Fibroblast of skin of left quadriceps (primary cell): ENCODE measurements around the gene FAM20B.

ENCODE experiments used
- DNase-seq, 2 experiments: peaks; one replicate each; pipeline ENCODE4 v3.0.0-alpha.2; 2013; ENCODE audit warnings: low read depth in 2 of 2

FAM20B gene

DNA sequence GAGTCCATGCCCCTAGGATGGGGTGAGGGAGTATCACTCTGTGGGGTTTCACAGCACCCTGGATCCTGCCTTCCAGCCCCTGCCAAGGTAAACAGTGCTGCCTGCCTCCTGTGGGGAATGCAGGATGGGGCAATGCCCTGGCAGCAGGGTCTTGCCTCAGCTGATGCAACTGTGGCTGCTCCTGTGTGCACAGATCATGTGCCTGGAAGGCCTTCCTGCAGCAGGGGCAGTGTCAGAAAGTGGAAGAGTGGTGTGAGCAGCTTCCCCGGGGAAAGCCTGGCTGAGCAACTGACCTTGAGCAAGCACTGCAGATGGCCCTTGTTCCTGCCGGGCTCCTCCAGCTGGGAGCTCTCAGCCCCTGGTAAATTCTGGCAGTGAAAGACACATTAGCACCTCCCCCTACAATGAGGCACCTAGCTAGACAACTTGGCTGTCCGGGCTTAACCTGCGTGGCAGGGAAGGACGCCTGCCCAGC lies 66.0 kb downstream of the FAM20B start:
- DNase-seq, result no peak

DNA sequence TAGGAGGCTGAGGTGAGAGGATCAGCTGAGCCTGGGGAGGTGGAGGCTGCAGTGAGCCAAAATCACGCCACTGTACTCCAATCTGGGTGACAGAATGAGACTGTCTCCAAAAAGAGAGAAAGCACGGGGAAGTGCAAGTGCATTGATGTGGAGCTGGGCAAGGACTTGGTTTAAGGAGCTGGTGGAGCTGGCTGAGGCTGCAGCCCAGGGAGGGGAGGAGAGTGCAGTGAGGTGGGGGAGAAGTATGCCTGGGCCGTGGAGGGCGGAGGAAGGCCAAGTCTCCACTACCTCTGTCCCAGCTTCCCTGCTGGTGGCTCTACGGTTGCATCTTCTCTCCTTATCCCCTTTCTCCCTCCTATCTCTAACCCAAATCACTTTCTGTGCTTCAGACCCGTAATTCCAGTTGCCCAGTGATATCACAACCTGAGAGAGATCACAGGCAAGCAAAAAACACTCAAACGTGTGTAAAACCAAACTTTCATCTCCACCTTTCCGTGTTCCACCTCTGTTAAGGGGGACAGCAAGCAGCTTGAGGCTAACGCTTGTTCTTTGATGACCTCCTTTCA lies 67.3 kb downstream of the FAM20B start:
- no peak for DNase-seq

DNA sequence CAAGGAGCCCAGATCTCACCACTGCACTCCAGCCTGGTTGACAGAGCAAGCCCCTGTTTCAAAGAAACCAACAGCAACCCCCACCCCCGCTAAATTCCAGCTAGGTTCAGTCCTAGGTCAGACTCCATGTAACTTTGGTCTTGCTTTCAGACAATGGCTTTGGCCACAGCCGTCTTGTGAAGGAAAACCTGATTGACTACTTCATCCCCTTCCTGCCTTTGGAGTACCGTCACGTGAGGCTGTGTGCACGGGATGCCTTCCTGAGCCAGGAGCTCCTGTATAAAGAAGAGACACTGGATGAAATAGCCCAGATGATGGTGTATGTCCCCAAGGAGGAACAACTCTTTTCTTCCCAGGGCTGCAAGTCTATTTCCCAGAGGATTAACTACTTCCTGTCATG lies 69.1 kb downstream of the FAM20B start:
- DNase-seq, result no peak

DNA sequence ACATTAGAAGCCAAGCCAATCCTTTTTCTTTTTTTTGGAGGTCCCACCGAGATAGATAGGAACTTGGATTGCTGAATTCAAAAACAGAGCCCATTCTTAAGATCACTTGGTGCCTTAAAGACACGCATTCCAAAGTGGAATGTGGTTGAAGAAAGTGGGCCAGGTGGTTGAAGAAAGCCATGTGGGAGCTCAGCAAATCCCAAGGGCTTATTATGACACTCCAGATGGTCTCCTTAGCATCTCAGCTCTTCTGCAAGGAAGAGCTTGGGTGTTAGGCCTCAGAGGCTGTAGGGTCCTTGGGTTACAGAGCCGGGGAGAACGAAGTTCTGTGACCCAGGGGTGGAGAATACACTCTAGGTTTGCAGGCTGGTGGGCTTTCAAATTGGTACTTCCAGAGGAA lies 69.7 kb downstream of the FAM20B start:
- DNase-seq, result no peak

DNA sequence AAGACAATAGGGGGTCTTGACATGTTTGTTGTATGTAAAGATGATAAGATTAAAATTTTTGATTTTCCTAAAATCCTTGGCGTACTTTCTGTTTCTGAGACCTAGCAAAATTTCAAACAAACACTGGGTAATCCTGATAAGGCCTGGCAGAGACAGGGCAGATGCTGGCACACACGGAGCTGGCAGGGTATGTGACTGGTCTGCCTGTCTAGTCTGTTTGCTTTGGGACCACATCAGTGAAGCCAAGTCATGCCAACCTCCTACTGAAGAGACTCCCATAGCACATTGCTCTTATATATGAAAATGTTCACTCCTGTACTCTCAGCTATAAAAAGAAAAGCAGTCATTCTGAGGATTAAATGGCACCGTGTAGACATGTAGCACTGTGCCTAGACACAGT lies 70.2 kb downstream of the FAM20B start:
- no peak for DNase-seq

DNA sequence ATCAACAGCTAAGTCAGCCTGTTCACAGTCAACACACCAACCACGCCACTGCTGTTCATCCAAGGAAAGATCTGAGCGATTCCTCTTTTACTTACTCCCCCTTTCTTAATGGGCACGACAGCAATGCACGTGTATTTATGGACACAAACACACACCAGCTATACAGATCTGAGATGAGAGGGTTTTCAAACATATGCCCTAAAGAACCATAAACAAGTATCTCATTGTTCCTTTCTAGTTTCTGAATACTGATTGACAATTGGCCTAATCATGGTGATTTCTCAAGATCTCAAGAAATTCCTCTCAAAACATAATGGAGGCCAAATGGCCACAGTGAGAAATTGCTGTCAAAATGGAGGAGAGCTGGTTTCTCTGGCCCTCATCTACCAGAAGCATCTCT lies 74.2 kb downstream of the FAM20B start:
- no peak for DNase-seq

DNA sequence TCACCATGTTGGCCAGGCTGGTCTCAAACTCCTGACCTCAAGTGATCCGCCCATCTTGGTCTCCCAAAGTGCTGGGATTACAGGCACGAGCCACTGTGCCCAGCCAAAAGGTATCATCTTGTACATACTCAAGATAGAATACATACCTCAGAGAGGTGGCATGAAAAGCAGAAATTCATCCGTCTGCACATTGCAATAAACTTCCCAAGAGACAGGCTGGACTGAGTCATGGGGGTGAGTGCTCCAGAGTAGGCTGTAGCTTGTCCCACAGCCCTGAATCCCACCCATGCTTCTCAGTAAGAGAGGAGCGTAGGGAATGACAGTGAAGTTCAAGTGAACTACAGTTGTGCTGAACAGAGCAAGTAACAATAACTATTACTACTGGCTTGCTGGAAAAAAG lies 75.9 kb downstream of the FAM20B start:
- DNase-seq, result no peak

DNA sequence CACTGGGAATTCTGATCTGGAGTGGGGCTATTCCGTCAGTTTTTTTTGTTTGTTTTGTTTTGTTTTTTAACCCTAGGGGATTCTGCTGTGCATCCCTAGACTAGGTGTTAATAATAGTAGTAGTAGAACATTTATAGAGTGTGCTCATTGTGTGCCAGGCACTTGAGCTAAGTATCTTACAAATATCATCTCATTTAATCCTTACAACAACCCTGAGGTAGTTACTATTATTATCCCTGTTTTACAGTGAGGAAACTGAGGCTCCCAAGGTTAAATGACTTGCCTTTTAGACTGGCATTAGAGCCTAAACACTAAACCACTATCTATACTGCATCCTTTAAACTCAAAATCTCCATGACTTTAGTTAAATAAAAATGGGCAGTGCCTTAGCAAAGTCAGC lies 78.3 kb downstream of the FAM20B start:
- DNase-seq, result no peak

DNA sequence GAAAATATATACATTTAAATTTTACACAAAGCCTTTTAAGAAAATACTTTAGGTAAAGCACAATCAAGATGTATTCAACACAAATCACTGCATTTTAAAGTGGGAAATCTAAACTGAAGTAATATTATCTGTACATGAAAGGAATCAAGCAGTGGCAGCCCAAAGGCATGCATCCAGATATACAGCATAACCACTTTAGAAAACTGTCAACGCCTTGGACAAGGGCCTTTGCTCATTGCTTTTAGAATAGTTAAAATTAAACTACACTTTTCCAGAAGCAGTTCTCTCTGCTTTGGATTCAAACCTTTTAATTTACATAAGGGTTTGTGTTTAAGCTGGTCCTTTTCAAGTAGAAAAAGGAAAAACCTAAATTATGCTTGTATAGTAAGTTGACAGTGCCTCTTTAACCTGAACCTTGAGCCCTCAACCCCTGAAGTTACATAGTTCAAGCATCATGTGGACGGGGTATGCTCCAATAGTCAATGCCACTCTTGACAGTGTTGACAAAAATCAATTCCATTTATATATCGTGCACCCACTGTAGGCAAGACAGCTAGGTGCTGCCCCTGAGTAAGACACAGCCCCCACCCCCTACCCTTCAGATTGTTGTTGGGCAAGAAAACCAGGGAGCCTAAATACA lies 79.0 kb downstream of the FAM20B start:
- no peak for DNase-seq

DNA sequence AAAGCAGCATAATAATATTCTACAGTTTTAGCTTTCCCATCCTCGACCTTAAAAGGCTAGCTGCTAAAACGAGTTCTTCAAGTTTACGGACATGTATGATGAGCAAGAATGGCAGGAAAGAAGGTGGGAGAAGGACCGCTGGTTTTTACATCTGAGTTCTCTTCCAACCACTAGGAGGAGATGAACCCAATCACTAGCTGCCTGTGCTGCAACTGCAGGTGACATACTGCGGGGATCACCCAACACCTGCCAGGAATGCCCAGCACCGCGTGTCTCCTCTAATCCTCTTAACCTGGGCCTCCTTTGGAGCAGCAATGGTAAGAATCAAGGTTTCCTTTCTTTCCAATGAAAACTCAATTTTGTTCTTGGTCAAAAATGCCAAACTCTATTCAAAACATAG lies 79.7 kb downstream of the FAM20B start:
- DNase-seq, result no peak

DNA sequence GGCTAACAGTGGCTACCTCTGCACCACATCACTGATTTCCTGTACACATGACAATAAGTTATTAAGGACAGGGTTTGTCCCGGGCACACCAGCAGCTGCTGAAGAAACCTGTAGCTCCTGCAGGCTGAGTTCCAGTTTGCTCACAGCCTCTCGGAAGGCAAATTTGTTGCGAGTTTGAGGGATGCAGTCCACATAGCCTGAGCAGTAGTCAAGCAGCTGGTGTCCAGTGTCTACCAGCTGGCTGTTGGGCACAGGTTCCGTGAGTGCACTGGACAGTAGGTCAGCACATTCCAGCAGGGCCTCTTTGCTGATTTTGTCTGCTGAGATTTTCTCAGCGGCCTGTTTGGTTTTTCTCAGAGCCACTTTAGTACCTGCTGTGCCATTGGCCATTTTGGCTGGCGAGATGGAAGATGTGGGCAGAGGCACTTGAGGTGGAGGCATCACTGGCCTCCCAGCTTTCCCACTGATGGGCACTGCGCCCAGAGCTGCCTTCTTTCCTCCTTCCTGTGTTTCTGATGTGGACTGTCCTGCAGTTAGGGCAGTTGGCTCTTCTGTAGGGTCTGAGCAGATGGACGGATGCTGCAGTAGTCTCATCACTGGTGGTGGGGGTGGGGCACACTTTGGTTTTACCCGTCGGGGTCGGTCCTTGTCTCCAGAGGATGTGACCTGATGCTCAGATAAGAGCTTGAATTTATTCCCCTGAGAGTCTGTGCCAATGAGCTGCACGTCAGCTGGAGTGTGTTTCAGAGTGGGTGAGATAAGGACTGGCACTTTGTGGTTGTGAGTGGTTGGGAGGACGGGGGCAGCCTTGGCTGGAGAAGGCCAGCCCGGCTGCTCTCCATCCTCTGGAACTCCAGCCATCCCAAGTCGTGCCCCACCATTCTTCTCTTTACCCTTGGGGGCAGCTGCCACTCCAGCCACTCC lies 82.3 kb downstream of the FAM20B start:
- no peak for DNase-seq

DNA sequence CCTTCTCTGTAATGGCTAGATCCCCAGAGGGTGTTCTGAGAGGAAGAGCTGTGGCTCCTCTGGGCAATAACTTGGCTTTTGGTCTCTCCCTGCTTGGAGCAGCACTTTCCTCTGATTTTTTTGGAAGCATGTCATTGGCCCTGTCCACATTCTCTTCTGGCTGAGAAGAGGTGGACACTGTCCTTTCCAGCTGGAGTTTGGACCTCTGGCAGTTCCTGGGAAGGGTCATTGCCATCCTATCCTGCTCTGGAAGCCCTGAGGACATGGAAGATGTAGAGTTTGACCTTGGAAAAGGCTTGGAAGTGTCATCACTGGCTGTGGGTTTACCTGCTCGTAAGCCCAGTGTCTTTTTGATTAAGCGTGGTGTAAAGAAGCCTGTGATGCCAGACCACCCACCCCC lies 83.0 kb downstream of the FAM20B start:
- DNase-seq, result no peak

DNA sequence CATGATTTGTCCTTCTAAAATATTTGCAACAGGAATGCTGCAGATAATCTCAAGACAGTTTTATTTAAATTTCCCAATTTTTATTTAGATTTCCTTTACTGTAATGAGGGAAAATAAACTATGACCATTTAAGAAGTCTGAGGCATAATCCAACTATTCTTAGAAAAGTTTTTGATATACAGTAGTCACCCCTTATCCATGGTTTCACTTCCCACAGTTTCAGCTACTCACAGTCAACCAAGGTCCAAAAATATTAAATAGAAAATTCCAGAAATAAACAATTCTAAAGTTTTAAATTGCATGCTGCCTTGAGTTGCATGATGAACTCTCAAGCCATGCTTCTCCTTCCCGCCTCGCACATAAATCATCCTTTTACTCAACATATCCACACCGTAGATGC lies 89.5 kb downstream of the FAM20B start:
- no peak for DNase-seq

DNA sequence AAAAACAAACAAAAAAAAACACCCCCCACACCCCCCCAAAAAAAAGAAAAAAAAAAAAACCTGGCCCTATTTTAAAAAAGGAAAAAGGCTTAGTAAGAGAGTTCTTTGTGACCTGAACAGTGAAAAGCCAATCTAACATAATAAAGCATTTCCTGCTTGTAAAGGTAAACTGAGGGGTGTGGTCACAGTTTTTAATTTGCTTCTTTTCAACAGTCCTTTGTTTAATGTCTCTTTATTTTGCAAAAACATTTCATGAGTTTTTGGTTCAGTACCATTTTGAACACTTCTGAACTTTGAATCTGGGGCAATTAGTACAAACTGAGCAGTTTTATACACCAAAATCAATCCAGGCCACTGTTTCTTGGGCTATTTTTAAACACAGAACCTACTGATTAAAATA lies 93.8 kb downstream of the FAM20B start:
- DNase-seq, result no peak

DNA sequence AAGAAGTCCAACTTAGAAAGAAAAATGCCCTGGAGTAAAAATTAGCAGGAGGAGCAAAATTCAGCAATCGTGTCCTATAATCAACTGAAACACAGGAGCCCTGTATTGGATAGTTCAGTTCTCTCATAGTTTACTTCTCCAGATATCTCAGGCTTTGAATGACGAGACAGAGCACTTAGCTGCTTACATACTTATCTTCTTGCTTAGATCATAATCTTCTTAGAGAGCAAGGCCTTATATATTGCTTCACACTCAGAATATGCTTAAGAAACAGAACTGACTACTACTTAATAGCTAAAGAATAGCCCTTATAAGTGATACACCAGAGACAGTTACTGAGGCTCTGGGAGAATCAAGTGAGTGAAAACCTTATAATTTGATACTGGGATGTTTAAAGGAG lies 95.0 kb downstream of the FAM20B start:
- DNase-seq, result no peak

DNA sequence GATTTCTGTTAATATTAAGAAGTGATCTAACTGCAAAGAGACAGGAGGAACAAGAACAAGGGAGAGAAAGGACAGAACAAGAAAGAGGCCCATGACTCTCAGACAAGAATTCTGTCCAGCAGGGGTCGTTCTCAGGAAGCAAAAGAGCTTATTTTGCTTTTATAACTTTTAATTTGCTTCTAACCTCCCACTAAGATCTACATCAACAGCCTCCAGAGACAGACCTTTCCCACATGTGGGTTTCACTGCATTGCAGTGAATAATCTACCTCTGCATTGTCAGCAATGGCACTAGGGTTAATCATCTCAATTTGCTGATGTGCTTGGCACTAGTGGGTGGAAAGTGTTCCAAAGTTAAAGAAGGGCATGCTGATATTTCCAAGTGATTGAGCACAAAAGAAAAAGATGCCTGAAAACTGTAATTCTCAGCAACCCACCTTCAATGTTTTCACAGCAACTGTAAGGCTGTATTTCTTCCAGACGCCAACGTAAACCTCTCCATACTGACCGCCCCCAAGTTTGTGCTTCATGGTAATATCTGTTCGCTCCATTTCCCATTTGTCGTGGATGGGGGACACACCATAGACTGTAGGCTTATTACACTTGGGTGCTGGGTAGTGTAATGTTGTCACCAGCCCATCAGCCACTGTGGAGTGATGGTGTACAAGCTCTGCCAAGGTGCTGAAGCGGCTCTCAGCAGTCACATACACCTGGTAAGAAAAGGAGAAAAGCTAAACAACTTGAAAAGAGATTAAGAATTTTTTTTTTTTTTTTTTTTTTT lies 95.7 kb downstream of the FAM20B start:
- peak; percentile 40 to 42 for DNase-seq

DNA sequence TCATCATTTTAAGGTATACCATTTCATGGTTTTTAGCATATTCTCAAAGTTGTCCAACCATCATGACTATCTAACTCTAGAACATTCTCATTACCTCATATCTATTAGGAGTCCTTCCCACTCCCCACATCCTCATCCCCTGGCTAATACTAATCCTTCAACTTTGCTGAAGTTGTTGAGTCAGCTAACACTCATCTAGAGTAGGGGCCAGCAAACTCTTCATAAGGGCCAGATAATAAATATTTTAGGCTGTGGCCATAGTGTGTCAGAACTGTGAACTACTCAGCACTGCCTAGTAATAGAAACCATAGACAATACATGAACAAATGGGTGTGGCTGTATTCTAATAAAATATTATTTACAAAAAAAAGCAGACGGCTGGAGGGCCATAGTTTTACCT lies 99.2 kb downstream of the FAM20B start:
- no peak for DNase-seq
